ENCODE results near the gene ACAA1.

Gene ACAA1

GRCh38 chr3:38152609-38153008 lies 15.7 kb upstream of the ACAA1 start:
- DNase-seq (ENCODE audit: low read depth): no peak
- no peak for TF ChIP-seq CTCF (IDR thresholded peaks at IDR 0.05; ENCODE audit: low read depth, low read length)
- TF ChIP-seq POLR2A (IDR thresholded peaks at IDR 0.05; ENCODE audit: extremely low read depth, insufficient read length): no peak
- TF ChIP-seq MYC (IDR thresholded peaks at IDR 0.05; ENCODE audit: low read depth, low read length): no peak
- TF ChIP-seq MAX (IDR thresholded peaks at IDR 0.05; ENCODE audit: low read depth, low read length): no peak

GRCh38 chr3:38151667-38152265 lies 14.8 kb upstream of the ACAA1 start:
- peak; percentile 36 for DNase-seq (ENCODE audit: low read depth)
- H3K4me3 ChIP-seq (ENCODE audit: low read depth, low read length): no peak overlapping the region
- TF ChIP-seq MAX (IDR thresholded peaks at IDR 0.05; ENCODE audit: low read depth, low read length) (no peak), MYC (IDR thresholded peaks at IDR 0.05; ENCODE audit: low read depth, low read length) (no peak), CTCF (IDR thresholded peaks at IDR 0.05; ENCODE audit: low read depth, low read length) (no peak), POLR2A (IDR thresholded peaks at IDR 0.05; ENCODE audit: extremely low read depth, insufficient read length) (no peak)

More at GRCh38 chr3:38152609-38153008, 15.7 kb upstream of the ACAA1 start:
- H3K4me3 ChIP-seq (ENCODE audit: low read depth, low read length): no peak overlapping the region

- TF ChIP-seq MAX (IDR thresholded peaks at IDR 0.05; ENCODE audit: low read depth, low read length): no peak
- TF ChIP-seq MYC (IDR thresholded peaks at IDR 0.05; ENCODE audit: low read depth, low read length): no peak
- peak; percentile 27 for TF ChIP-seq CTCF (IDR thresholded peaks at IDR 0.05; ENCODE audit: low read depth, low read length)
- TF ChIP-seq POLR2A (IDR thresholded peaks at IDR 0.05; ENCODE audit: extremely low read depth, insufficient read length): no peak
- DNase-seq (ENCODE audit: low read depth): peak; percentile 26
- H3K4me3 ChIP-seq (ENCODE audit: low read depth, low read length): no peak overlapping the region
Measured at GRCh38 chr3:38150780-38151528, 14.0 kb upstream of the ACAA1 start.

GRCh38 chr3:38149708-38150107 lies 12.8 kb upstream of the ACAA1 start:
- TF ChIP-seq MYC (IDR thresholded peaks at IDR 0.05; ENCODE audit: low read depth, low read length) (no peak), MAX (IDR thresholded peaks at IDR 0.05; ENCODE audit: low read depth, low read length) (no peak), POLR2A (IDR thresholded peaks at IDR 0.05; ENCODE audit: extremely low read depth, insufficient read length) (no peak), CTCF (IDR thresholded peaks at IDR 0.05; ENCODE audit: low read depth, low read length) (no peak)
- H3K4me3 ChIP-seq (ENCODE audit: low read depth, low read length): no peak overlapping the region
- peak; percentile 74 for DNase-seq (ENCODE audit: low read depth)

- DNase-seq (ENCODE audit: low read depth): peak; percentile 66
- no peak overlapping the region for H3K4me3 ChIP-seq (ENCODE audit: low read depth, low read length)
- TF ChIP-seq MYC (IDR thresholded peaks at IDR 0.05; ENCODE audit: low read depth, low read length): 0 out of 2 replicates have a peak, but pooled peaks have one; percentile 14
- TF ChIP-seq MAX (IDR thresholded peaks at IDR 0.05; ENCODE audit: low read depth, low read length): peak; percentile 81
- no peak for TF ChIP-seq CTCF (IDR thresholded peaks at IDR 0.05; ENCODE audit: low read depth, low read length)
- no peak for TF ChIP-seq POLR2A (IDR thresholded peaks at IDR 0.05; ENCODE audit: extremely low read depth, insufficient read length)
Measured at GRCh38 chr3:38148311-38148882, 11.5 kb upstream of the ACAA1 start.
